Measurements from ENCODE around the gene MYMX.

The MYMX gene

GRCh38 chr6:44255871-44256774 is 39.4 kb downstream of the MYMX start:
- Histone ChIP-seq H3K27me3 (ENCODE audit: control insufficient read depth in 5 of 5, insufficient read depth in 4 of 5, low read length in 5 of 5) (no peaks in the 10 kb centered on the region), H3K4me1 (ENCODE audit: control insufficient read depth in 5 of 5, insufficient read depth in 5 of 5, low read length in 5 of 5) (peaks cover 7 to 27% (median 21%) of the 10 kb centered on the region in 5 donors), H3K9me3 (ENCODE audit: control insufficient read depth in 5 of 5, low read length in 5 of 5) (no peaks in the 10 kb centered on the region), H3K9ac (ENCODE audit: low read length in 5 of 5) (peak overlapping the region; percentile 38 to 87 (median 76)), H3K36me3 (ENCODE audit: control insufficient read depth in 5 of 5, insufficient read depth in 5 of 5, low read length in 5 of 5) (peaks cover 10 to 66% (median 59%) of the 10 kb centered on the region in 5 donors), H3K4me3 (ENCODE audit: low read depth in 1 of 5, low read length in 5 of 5) (peak overlapping the region; percentile 68 to 84 (median 76)), H3K27ac (ENCODE audit: low read depth, low read length) (peak overlapping the region; percentile 84)

DNA sequence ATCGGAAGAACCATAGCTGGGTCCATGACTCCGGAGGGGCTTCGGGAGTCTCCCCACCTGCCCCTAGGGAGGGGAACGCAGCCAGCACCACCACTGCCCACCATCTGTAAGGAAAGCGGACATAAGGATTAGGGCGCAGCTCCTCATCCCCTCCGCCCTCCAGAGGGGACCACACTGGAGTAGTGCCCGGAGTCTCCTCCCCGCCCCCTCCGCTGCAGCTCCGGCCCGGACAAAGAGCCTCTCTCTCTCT is 40.0 kb downstream of the MYMX start:
- Histone ChIP-seq H3K9ac (ENCODE audit: low read length in 5 of 5) (peak overlapping the region; percentile 38 to 87 (median 76)), H3K4me1 (ENCODE audit: control insufficient read depth in 5 of 5, insufficient read depth in 5 of 5, low read length in 5 of 5) (peaks cover 7 to 27% (median 21%) of the 10 kb centered on the region in 5 donors)

DNA sequence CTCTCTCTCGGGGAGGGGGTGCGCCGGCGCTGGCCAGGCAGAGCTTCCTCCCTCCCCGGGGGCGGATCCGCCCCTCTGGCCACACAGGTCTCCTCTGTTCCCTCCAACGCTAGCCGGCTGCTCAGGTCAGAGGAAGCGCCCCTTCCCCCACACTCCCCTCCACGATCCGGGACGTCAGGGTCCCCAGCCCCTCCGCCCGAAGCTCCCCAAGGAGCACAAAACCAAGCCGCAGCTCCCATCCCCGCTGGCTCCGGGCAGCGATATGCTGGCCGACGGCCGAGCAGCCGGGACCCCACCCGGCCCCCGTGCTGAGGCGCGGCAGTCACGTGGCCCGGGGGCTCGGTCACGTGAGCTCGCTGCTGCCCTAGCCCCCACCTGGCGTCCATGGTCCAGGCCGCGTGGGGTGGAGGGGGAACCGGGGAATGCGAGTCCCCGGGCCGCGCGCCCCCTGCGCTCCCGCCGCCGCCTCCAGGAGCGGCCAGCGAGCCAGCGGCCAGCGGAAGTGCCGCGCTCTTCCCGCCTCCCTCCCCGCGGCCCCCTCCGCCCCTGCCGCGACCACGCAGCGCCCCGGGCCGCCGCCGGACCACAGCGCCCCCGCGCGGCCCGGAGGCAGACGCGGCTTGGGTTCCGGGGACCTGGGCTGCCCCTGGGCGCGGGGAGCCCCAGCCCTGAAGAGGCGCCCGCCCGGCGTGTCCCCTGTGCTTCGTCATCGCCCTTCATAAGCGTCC is 40.5 kb downstream of the MYMX start, which contains the start of gene SLC35B2:
SLC35B2 (minus strand) TSS at position 504 of the 728 bp plus-strand sequence; CDS start at position 386, 118 bp downstream.
- Histone ChIP-seq H3K36me3 (ENCODE audit: control insufficient read depth in 5 of 5, insufficient read depth in 5 of 5, low read length in 5 of 5) (peaks cover 4 to 64% (median 54%) of the 10 kb centered on the region in 5 donors), H3K9ac (ENCODE audit: low read length in 5 of 5) (peak within 1 kb of the TSS; percentile 38 to 87 (median 76)), H3K27ac (ENCODE audit: low read depth, low read length) (peak within 1 kb of the TSS; percentile 84), H3K4me1 (ENCODE audit: control insufficient read depth in 5 of 5, insufficient read depth in 5 of 5, low read length in 5 of 5) (peaks cover 7 to 25% (median 23%) of the 10 kb centered on the region in 5 donors), H3K9me3 (ENCODE audit: control insufficient read depth in 5 of 5, low read length in 5 of 5) (no peaks in the 10 kb centered on the region), H3K27me3 (ENCODE audit: control insufficient read depth in 5 of 5, insufficient read depth in 4 of 5, low read length in 5 of 5) (no peaks in the 10 kb centered on the region), H3K4me3 (ENCODE audit: low read depth in 1 of 5, low read length in 5 of 5) (peak within 1 kb of the TSS; percentile 68 to 84 (median 76))

More for the DNA sequence above, 40.0 kb downstream of the MYMX start:
- Histone ChIP-seq H3K27me3 (ENCODE audit: control insufficient read depth in 5 of 5, insufficient read depth in 4 of 5, low read length in 5 of 5) (no peaks in the 10 kb centered on the region), H3K4me3 (ENCODE audit: low read depth in 1 of 5, low read length in 5 of 5) (peak overlapping the region; percentile 68 to 84 (median 76)), H3K9me3 (ENCODE audit: control insufficient read depth in 5 of 5, low read length in 5 of 5) (no peaks in the 10 kb centered on the region), H3K36me3 (ENCODE audit: control insufficient read depth in 5 of 5, insufficient read depth in 5 of 5, low read length in 5 of 5) (peaks cover 7 to 64% (median 55%) of the 10 kb centered on the region in 5 donors), H3K27ac (ENCODE audit: low read depth, low read length) (peak overlapping the region; percentile 84)

DNA sequence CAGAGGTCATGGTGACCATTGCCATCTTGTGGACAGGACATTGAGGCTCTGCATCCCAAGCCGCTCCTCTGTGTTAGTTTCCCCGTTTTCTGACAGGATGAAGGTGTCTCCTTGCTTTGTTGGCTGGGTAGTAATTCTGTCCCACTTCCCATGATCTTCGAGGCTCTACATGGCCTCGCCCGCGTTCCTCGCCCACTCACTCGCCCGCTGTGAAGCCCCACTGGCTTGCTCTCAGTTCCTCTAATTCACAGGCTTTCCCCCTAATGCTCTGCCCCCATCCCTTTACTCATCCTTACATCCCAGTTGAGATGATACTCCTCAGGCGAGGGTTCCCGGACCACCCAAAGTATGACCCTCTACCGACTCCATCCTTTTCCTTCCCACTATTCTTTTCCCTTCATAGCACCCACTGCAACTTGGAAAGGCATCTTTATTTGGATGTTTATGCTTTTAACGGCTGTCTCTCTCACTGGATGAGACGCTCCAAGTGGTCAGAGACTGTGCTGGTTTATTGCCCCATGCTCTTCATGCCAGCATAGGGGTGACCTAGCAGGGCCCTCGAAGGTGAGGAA is 41.1 kb downstream of the MYMX start:
- no peaks in the 10 kb centered on the region for H3K9me3 ChIP-seq (ENCODE audit: control insufficient read depth in 5 of 5, low read length in 5 of 5)
- H3K36me3 ChIP-seq (ENCODE audit: control insufficient read depth in 5 of 5, insufficient read depth in 5 of 5, low read length in 5 of 5): peaks cover 3 to 61% (median 49%) of the 10 kb centered on the region in 5 donors
- H3K9ac ChIP-seq (ENCODE audit: low read length in 5 of 5): peak overlapping the region in 4 of 5 donors; percentile 49 to 79 (median 65)
- H3K27me3 ChIP-seq (ENCODE audit: control insufficient read depth in 5 of 5, insufficient read depth in 4 of 5, low read length in 5 of 5): no peaks in the 10 kb centered on the region
- peak overlapping the region; percentile 44 for H3K27ac ChIP-seq (ENCODE audit: low read depth, low read length)
- H3K4me1 ChIP-seq (ENCODE audit: control insufficient read depth in 5 of 5, insufficient read depth in 5 of 5, low read length in 5 of 5): peaks cover 7 to 31% (median 28%) of the 10 kb centered on the region in 5 donors
- peak overlapping the region; percentile 47 to 78 (median 73) for H3K4me3 ChIP-seq (ENCODE audit: low read depth in 1 of 5, low read length in 5 of 5)

- Histone ChIP-seq H3K4me1 (ENCODE audit: control insufficient read depth in 5 of 5, insufficient read depth in 5 of 5, low read length in 5 of 5) (peaks cover 7 to 37% (median 33%) of the 10 kb centered on the region in 5 donors), H3K4me3 (ENCODE audit: low read depth in 1 of 5, low read length in 5 of 5) (peak overlapping the region in 1 of 5 donors; percentile 73), H3K9ac (ENCODE audit: low read length in 5 of 5) (peak overlapping the region in 1 of 5 donors; percentile 79), H3K27me3 (ENCODE audit: control insufficient read depth in 5 of 5, insufficient read depth in 4 of 5, low read length in 5 of 5) (no peaks in the 10 kb centered on the region), H3K36me3 (ENCODE audit: control insufficient read depth in 5 of 5, insufficient read depth in 5 of 5, low read length in 5 of 5) (peaks cover 3 to 55% (median 44%) of the 10 kb centered on the region in 5 donors), H3K27ac (ENCODE audit: low read depth, low read length) (peak overlapping the region; percentile 44), H3K9me3 (ENCODE audit: control insufficient read depth in 5 of 5, low read length in 5 of 5) (no peaks in the 10 kb centered on the region)
Measured at GRCh38 chr6:44258325-44258863, 41.7 kb downstream of the MYMX start.

DNA sequence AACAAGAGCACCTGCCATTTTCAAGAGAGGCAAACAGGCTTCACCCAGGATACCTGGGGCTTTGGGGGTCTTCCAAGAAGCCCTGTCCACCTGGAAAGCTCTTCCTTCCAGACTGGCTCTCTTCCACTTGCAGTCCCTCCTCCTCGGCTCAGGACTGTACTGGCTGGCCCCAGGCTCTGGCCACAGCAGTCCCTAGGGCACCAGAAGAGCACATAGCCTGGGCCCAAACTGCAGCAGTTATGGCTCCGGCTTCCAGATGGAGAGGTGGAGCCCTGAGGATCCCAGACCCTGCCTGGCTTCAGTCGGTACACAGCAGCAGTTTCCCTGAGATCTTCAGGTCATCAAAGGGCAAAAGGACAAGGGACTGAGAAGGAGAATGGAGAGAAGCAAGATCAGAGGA is 42.2 kb downstream of the MYMX start:
- Histone ChIP-seq H3K27me3 (ENCODE audit: control insufficient read depth in 5 of 5, insufficient read depth in 4 of 5, low read length in 5 of 5) (no peaks in the 10 kb centered on the region), H3K9me3 (ENCODE audit: control insufficient read depth in 5 of 5, low read length in 5 of 5) (no peaks in the 10 kb centered on the region), H3K27ac (ENCODE audit: low read depth, low read length) (no peak overlapping the region), H3K4me1 (ENCODE audit: control insufficient read depth in 5 of 5, insufficient read depth in 5 of 5, low read length in 5 of 5) (peaks cover 9 to 42% (median 38%) of the 10 kb centered on the region in 5 donors), H3K4me3 (ENCODE audit: low read depth in 1 of 5, low read length in 5 of 5) (no peak overlapping the region), H3K9ac (ENCODE audit: low read length in 5 of 5) (no peak overlapping the region), H3K36me3 (ENCODE audit: control insufficient read depth in 5 of 5, insufficient read depth in 5 of 5, low read length in 5 of 5) (peaks cover 0 to 50% (median 38%) of the 10 kb centered on the region in 5 donors)

DNA sequence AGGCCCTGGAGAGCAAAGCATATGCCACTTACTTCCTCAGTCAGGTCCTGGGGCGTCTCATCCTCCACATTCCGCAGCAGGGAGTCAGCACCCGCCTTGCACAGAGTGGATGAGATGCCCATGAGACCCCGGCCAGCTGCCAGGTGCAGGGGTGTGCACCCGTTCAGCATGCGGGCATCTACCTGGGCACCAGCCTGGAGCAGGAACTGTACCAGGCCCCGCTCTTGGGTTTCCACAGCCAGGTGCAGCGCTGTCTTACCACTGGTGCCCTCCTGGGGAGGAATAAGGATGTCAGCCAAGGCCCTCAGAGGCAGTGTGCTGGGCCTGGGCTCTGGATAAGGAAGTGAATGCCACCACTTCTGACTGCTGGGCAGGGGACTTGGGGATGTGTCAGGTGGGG is 43.3 kb downstream of the MYMX start:
- Histone ChIP-seq H3K9me3 (ENCODE audit: control insufficient read depth in 5 of 5, low read length in 5 of 5) (no peaks in the 10 kb centered on the region), H3K9ac (ENCODE audit: low read length in 5 of 5) (no peak overlapping the region), H3K27me3 (ENCODE audit: control insufficient read depth in 5 of 5, insufficient read depth in 4 of 5, low read length in 5 of 5) (no peaks in the 10 kb centered on the region), H3K36me3 (ENCODE audit: control insufficient read depth in 5 of 5, insufficient read depth in 5 of 5, low read length in 5 of 5) (peaks cover 0 to 39% (median 28%) of the 10 kb centered on the region in 5 donors), H3K4me3 (ENCODE audit: low read depth in 1 of 5, low read length in 5 of 5) (no peak overlapping the region), H3K4me1 (ENCODE audit: control insufficient read depth in 5 of 5, insufficient read depth in 5 of 5, low read length in 5 of 5) (peaks cover 15 to 53% (median 49%) of the 10 kb centered on the region in 5 donors), H3K27ac (ENCODE audit: low read depth, low read length) (no peak overlapping the region)

DNA sequence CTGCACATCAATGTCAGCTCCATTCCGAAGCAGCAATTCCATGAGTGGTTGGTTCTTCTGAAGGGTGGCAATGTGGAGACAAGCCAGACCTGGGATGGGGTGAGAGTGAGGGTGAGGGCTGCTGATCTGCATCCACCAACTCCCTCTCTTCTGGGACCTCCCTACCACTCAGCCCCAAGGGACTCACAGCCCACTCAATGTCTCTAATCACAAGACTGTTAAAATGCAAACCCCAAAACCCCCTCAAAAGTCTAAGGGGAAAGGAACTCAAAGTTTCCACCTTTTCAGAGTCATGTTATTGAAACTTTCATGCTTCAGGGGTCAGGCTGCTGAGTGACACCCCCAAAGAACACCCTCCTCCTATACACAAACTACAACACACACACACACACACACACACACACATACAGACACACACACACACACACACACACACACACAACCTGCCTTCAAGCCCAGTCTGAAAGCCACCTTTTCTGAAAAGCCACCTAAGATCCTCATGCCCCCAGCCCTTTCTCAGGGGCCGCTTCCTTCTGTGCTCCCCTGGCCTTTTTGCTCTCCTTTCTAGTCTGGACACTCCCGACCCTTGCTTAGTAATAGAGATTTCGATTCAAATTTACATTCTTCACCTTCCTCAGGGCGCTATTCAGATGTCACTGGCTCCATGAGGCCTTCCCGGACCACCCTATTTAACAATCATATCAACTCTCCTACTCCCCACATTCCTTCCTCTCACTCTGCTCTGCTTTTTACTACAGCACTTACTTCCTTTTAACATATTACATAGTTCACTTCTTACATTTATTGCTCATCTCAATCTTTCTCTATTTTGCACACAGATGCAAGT is 43.9 kb downstream of the MYMX start:
- Histone ChIP-seq H3K27me3 (ENCODE audit: control insufficient read depth in 5 of 5, insufficient read depth in 4 of 5, low read length in 5 of 5) (no peaks in the 10 kb centered on the region), H3K27ac (ENCODE audit: low read depth, low read length) (no peak overlapping the region), H3K4me1 (ENCODE audit: control insufficient read depth in 5 of 5, insufficient read depth in 5 of 5, low read length in 5 of 5) (peaks cover 15 to 54% (median 51%) of the 10 kb centered on the region in 5 donors), H3K36me3 (ENCODE audit: control insufficient read depth in 5 of 5, insufficient read depth in 5 of 5, low read length in 5 of 5) (peaks cover 0 to 33% (median 21%) of the 10 kb centered on the region in 5 donors), H3K9me3 (ENCODE audit: control insufficient read depth in 5 of 5, low read length in 5 of 5) (no peaks in the 10 kb centered on the region), H3K9ac (ENCODE audit: low read length in 5 of 5) (no peak overlapping the region), H3K4me3 (ENCODE audit: low read depth in 1 of 5, low read length in 5 of 5) (no peak overlapping the region)

- H3K9me3 ChIP-seq (ENCODE audit: control insufficient read depth in 5 of 5, low read length in 5 of 5): no peaks in the 10 kb centered on the region
- H3K4me1 ChIP-seq (ENCODE audit: control insufficient read depth in 5 of 5, insufficient read depth in 5 of 5, low read length in 5 of 5): peaks cover 13 to 47% (median 42%) of the 10 kb centered on the region in 5 donors
- H3K4me3 ChIP-seq (ENCODE audit: low read depth in 1 of 5, low read length in 5 of 5): no peak overlapping the region
- no peak overlapping the region for H3K27ac ChIP-seq (ENCODE audit: low read depth, low read length)
- H3K9ac ChIP-seq (ENCODE audit: low read length in 5 of 5): no peak overlapping the region
- H3K27me3 ChIP-seq (ENCODE audit: control insufficient read depth in 5 of 5, insufficient read depth in 4 of 5, low read length in 5 of 5): no peaks in the 10 kb centered on the region
- H3K36me3 ChIP-seq (ENCODE audit: control insufficient read depth in 5 of 5, insufficient read depth in 5 of 5, low read length in 5 of 5): peaks cover 0 to 33% (median 20%) of the 10 kb centered on the region in 5 donors
Measured at GRCh38 chr6:44261581-44261980, 44.9 kb downstream of the MYMX start.
